ENCODE measurements around the gene SSTR5.

SSTR5 gene

DNA sequence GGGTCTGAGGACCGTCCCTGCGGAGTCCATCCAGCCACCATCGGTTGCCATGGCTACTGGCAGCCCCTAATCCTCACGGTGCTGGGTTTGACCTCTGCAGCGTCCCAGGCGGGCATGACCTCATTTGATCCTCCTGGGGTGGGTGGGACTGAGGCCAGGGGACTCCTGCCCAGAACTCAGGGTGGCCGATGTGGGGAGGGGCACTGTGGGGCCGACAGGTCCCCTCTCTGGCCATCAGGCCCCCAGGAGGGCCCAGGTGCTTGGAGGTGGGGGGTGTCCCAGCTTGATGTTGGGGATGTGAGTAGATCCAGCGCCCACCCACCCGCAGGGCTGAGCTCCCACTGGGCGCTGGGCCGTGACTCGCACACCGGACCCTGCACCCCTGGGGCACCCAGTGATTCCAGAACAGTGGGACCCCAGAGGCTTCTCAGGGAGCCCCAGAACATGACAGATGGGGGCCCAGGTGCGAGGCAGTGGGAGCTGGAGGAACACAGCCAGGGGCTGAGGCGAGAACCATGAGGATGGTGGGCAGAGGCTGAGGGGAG, 1.6 kb upstream of the SSTR5 start:
- Histone ChIP-seq H3K36me3 (ENCODE audit: insufficient read depth, insufficient read length, low read length) (no peaks in the 10 kb centered on the region), H3K9me3 (ENCODE audit: insufficient read depth, low read length) (no peaks in the 10 kb centered on the region), H3K9ac (ENCODE audit: insufficient read length, low read depth) (no peak overlapping the region), H3K4me1 (ENCODE audit: insufficient read depth, insufficient read length) (peaks cover 16% of the 10 kb centered on the region), H3K4me3 (ENCODE audit: insufficient read length, low read depth) (no peak overlapping the region), H3K27me3 (ENCODE audit: insufficient read depth, insufficient read length) (peaks cover 54% of the 10 kb centered on the region)
- DNase-seq (ENCODE audit: low read depth, low spot score) = no peak
- no peak for TF ChIP-seq ZNF274 (IDR thresholded peaks at IDR 0.05; ENCODE audit: low read depth, low read length)
- no peak for TF ChIP-seq SUZ12 (IDR thresholded peaks at IDR 0.05; ENCODE audit: extremely low read depth, insufficient read depth, insufficient read length)
- no peak for TF ChIP-seq YY1 (IDR thresholded peaks at IDR 0.05; ENCODE audit: insufficient read depth, insufficient read length)

DNA sequence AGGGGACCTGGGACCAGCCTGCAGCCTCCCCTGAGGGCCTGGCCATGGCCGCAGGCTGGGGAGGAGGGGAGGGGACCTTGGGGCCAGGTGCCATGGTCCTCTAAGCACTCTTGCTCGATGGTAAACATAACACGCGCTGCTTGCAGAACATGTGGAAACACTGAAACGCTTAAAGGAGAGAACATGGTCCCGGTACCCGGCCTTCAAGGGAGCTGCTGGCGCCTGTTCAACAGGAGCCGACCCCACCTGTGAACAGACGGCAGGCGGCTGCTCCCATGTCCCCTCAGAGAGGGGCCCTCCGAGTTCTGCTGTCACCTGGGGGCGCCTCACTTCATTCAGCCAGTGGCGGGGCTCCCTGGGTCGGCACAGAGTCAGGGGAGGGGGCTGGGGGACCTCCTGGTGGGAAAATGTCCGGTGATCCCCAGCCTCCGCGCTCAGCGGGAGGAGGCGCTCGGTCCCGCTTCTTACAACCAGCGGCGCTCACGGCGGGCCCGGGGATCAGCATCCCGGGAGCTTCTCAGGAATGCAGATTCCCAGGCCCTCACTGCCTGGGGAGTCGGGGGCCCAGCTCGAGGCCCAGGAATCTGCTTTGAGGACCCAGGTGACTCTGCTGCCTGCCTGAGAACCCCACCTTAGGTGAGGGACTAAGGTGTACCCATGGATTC, 854 bp upstream of the SSTR5 start:
- DNase-seq (ENCODE audit: low read depth, low spot score) = no peak
- no peak for TF ChIP-seq ZNF274 (IDR thresholded peaks at IDR 0.05; ENCODE audit: low read depth, low read length)
- no peak for TF ChIP-seq YY1 (IDR thresholded peaks at IDR 0.05; ENCODE audit: insufficient read depth, insufficient read length)
- no peak for TF ChIP-seq SUZ12 (IDR thresholded peaks at IDR 0.05; ENCODE audit: extremely low read depth, insufficient read depth, insufficient read length)
- H3K4me1 ChIP-seq (ENCODE audit: insufficient read depth, insufficient read length) = peaks cover 16% of the 10 kb centered on the region
- no peaks in the 10 kb centered on the region for H3K9me3 ChIP-seq (ENCODE audit: insufficient read depth, low read length)
- H3K4me3 ChIP-seq (ENCODE audit: insufficient read length, low read depth) = no peak overlapping the region
- H3K36me3 ChIP-seq (ENCODE audit: insufficient read depth, insufficient read length, low read length) = no peaks in the 10 kb centered on the region
- H3K9ac ChIP-seq (ENCODE audit: insufficient read length, low read depth) = no peak overlapping the region
- peaks cover 54% of the 10 kb centered on the region for H3K27me3 ChIP-seq (ENCODE audit: insufficient read depth, insufficient read length)

DNA sequence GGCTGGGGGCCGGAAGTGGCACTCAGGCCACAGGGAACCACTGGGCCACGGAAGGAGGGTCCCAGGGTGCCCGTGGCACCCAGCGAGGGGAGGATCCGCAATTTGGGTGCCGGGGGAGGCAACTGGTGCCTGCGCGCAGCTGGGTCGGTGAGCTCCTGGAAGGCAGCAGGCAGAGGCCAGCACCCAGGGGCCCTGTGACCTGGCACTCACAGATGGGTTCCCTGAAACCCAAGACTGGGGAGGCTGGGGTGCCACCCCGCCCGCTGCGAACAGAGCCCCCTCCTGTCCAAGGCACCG, 663 bp downstream of the SSTR5 start:
- no peak for DNase-seq (ENCODE audit: low read depth, low spot score)
- Histone ChIP-seq H3K4me1 (ENCODE audit: insufficient read depth, insufficient read length) (peaks cover 14% of the 10 kb centered on the region), H3K9ac (ENCODE audit: insufficient read length, low read depth) (no peak overlapping the region), H3K36me3 (ENCODE audit: insufficient read depth, insufficient read length, low read length) (no peaks in the 10 kb centered on the region), H3K27me3 (ENCODE audit: insufficient read depth, insufficient read length) (peaks cover 54% of the 10 kb centered on the region), H3K9me3 (ENCODE audit: insufficient read depth, low read length) (no peaks in the 10 kb centered on the region), H3K4me3 (ENCODE audit: insufficient read length, low read depth) (no peak overlapping the region)
- no peak for TF ChIP-seq SUZ12 (IDR thresholded peaks at IDR 0.05; ENCODE audit: extremely low read depth, insufficient read depth, insufficient read length)
- TF ChIP-seq YY1 (IDR thresholded peaks at IDR 0.05; ENCODE audit: insufficient read depth, insufficient read length) = no peak
- TF ChIP-seq ZNF274 (IDR thresholded peaks at IDR 0.05; ENCODE audit: low read depth, low read length) = no peak

DNA sequence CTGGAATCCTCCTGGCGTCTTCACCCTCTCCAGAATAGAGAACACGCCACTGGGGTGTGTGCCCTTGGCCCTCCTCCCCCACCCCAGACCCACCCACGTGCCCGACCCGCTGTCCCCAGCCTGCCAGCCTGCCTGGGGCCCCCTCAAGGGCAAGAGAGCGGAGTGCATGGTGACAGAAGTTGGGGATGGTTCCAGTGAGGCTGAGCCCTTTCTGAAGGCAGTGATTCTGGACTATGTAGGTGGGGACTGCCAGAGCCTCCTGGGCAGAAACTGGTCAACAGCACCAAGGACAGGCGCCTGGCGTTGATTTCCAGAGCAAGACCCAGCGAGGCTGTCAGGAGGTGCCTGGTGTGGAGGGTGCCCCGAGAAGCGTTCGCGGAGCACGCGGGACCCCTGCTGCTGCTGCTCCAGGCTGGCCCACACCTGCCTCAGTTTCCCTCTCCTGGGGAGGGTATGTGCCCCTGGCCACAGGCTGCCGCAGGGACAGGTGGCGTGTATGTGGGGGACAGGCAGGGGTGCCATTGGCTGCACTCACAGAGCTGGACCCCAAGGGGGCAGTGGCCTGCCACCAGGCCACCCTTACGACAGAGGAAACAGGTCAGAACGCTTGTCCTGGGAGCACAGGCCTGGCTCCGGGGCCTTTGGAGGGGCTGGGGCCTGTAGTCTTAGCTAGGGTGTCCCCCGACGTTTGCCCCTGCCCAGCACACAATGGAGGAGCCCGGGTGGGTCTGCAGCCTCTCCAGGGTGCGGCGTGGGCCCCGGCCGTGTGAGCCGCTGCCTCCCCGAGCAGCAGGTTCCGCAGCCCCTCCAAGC, 1.2 kb downstream of the SSTR5 start:
- H3K4me3 ChIP-seq (ENCODE audit: insufficient read length, low read depth) = no peak overlapping the region
- no peak for TF ChIP-seq ZNF274 (IDR thresholded peaks at IDR 0.05; ENCODE audit: low read depth, low read length)
- no peak for TF ChIP-seq YY1 (IDR thresholded peaks at IDR 0.05; ENCODE audit: insufficient read depth, insufficient read length)
- TF ChIP-seq SUZ12 (IDR thresholded peaks at IDR 0.05; ENCODE audit: extremely low read depth, insufficient read depth, insufficient read length) = no peak
- peaks cover 54% of the 10 kb centered on the region for H3K27me3 ChIP-seq (ENCODE audit: insufficient read depth, insufficient read length)
- no peak for DNase-seq (ENCODE audit: low read depth, low spot score)
- H3K9me3 ChIP-seq (ENCODE audit: insufficient read depth, low read length) = no peaks in the 10 kb centered on the region
- no peaks in the 10 kb centered on the region for H3K36me3 ChIP-seq (ENCODE audit: insufficient read depth, insufficient read length, low read length)
- peaks cover 13% of the 10 kb centered on the region for H3K4me1 ChIP-seq (ENCODE audit: insufficient read depth, insufficient read length)
- H3K9ac ChIP-seq (ENCODE audit: insufficient read length, low read depth) = peak overlapping the region; percentile 4

DNA sequence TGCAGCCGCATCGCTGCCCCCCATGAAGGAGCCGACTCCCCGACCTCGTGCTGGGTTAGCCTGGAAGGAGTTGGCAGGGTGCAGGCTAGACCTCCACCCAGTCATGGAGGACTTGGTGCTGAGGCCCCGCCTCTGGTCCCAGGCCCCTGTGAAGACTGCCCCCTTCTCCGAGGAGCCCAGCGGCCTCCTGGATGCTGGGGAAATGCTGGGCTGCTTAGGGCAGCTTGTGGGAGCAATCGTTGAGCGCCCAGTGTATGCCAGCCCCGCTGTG, 1.8 kb downstream of the SSTR5 start:
- H3K4me3 ChIP-seq (ENCODE audit: insufficient read length, low read depth) = no peak overlapping the region
- H3K9me3 ChIP-seq (ENCODE audit: insufficient read depth, low read length) = no peaks in the 10 kb centered on the region
- no peak for TF ChIP-seq SUZ12 (IDR thresholded peaks at IDR 0.05; ENCODE audit: extremely low read depth, insufficient read depth, insufficient read length)
- TF ChIP-seq ZNF274 (IDR thresholded peaks at IDR 0.05; ENCODE audit: low read depth, low read length) = no peak
- TF ChIP-seq YY1 (IDR thresholded peaks at IDR 0.05; ENCODE audit: insufficient read depth, insufficient read length) = no peak
- no peaks in the 10 kb centered on the region for H3K36me3 ChIP-seq (ENCODE audit: insufficient read depth, insufficient read length, low read length)
- H3K4me1 ChIP-seq (ENCODE audit: insufficient read depth, insufficient read length) = peaks cover 13% of the 10 kb centered on the region
- H3K9ac ChIP-seq (ENCODE audit: insufficient read length, low read depth) = peak overlapping the region; percentile 4
- no peak for DNase-seq (ENCODE audit: low read depth, low spot score)
- H3K27me3 ChIP-seq (ENCODE audit: insufficient read depth, insufficient read length) = peaks cover 52% of the 10 kb centered on the region

DNA sequence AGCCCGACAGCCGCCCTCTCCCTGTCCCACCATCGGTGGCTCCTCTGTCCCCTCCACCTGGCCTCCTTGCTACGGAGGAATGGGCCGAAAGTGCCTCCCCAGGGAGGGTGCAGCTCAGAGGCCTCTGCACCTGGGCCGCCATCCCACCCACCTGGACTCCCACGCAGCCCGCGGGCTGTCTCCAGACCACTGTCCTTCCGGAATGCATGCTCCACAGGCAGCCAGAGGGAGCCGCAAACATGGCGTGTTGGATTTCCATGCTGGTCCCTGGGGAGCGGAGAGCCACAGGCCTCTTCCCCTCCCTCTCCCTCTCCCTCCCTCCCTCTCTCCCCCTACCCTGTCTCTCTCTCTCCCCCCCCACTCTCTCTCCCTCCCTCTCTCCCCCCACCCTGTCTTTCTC, 3.0 kb downstream of the SSTR5 start:
- Histone ChIP-seq H3K27me3 (ENCODE audit: insufficient read depth, insufficient read length) (peaks cover 40% of the 10 kb centered on the region), H3K4me1 (ENCODE audit: insufficient read depth, insufficient read length) (peaks cover 9% of the 10 kb centered on the region), H3K9me3 (ENCODE audit: insufficient read depth, low read length) (no peaks in the 10 kb centered on the region), H3K4me3 (ENCODE audit: insufficient read length, low read depth) (no peak overlapping the region), H3K36me3 (ENCODE audit: insufficient read depth, insufficient read length, low read length) (no peaks in the 10 kb centered on the region), H3K9ac (ENCODE audit: insufficient read length, low read depth) (no peak overlapping the region)
- TF ChIP-seq ZNF274 (IDR thresholded peaks at IDR 0.05; ENCODE audit: low read depth, low read length) (no peak), YY1 (IDR thresholded peaks at IDR 0.05; ENCODE audit: insufficient read depth, insufficient read length) (no peak), SUZ12 (IDR thresholded peaks at IDR 0.05; ENCODE audit: extremely low read depth, insufficient read depth, insufficient read length) (no peak)
- no peak for DNase-seq (ENCODE audit: low read depth, low spot score)

DNA sequence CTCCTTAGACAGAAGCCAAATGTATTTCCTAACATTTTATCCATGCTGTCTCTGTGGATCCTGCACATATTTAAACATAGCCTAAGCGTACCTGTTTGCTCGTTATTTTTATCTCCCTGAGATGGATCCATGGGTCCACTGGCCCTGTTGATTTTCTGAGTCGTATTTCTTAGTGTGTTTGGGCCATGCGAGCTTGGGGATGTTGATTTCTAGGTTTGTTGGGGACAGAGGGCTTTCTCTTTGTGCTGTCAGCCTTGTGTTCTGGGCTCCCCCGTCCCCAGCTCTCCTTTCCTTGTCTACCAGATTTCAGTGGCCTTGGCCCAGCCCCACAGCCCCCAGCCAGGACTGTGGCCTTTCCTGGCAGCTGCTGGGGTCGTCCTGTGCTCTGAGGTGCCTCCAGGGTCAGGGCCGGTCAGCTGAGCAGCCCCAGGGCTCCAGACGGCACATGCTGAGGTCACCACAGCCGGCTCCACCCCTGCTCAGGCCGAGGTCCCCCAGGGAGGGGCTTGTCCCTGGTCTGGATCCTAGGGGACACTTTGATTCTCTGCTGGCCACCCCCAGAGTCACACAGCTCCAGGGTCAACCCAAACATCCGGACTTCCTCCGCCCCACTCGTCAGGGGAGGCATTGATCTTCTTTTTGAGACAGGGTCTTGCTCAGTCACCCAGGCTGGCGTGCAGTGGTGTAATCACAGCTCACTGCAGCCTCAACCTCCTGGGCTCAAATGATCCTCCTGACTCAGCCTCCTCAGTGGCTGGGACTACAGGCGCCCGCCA, 4.4 kb downstream of the SSTR5 start:
- no peak for DNase-seq (ENCODE audit: low read depth, low spot score)
- no peaks in the 10 kb centered on the region for H3K9me3 ChIP-seq (ENCODE audit: insufficient read depth, low read length)
- peaks cover 12% of the 10 kb centered on the region for H3K4me1 ChIP-seq (ENCODE audit: insufficient read depth, insufficient read length)
- H3K9ac ChIP-seq (ENCODE audit: insufficient read length, low read depth) = peak overlapping the region; percentile 17
- no peaks in the 10 kb centered on the region for H3K36me3 ChIP-seq (ENCODE audit: insufficient read depth, insufficient read length, low read length)
- TF ChIP-seq YY1 (IDR thresholded peaks at IDR 0.05; ENCODE audit: insufficient read depth, insufficient read length) (no peak), SUZ12 (IDR thresholded peaks at IDR 0.05; ENCODE audit: extremely low read depth, insufficient read depth, insufficient read length) (no peak), ZNF274 (IDR thresholded peaks at IDR 0.05; ENCODE audit: low read depth, low read length) (no peak)
- H3K27me3 ChIP-seq (ENCODE audit: insufficient read depth, insufficient read length) = peaks cover 27% of the 10 kb centered on the region
- no peak overlapping the region for H3K4me3 ChIP-seq (ENCODE audit: insufficient read length, low read depth)
